HL-60 (cell line): Measurements from ENCODE around the gene SDHA.
"Not testable (repeated sequence)": the region's sequence is repeated elsewhere in the genome, so short reads cannot be mapped to it uniquely, and the experiment has no call there.

Experiments
- DNase-seq, 2 experiments: peaks; one replicate each; pipeline ENCODE4 v3.0.0-alpha.2; 2010 to 2020; ENCODE audit warnings: low read depth in 1 of 2, low spot score in 1 of 2
- H3K27ac ChIP-seq: fragments of 250-450 bp; sonication (Bioruptor Pico); replicated peaks from 2 replicates; pipeline ENCODE4 v1.5.1; 2020; ENCODE audit warnings: mild to moderate bottlenecking, moderate library complexity
- H3K27me3 ChIP-seq: fragments of 250-450 bp; sonication (Bioruptor Pico); 2 replicates; pipeline ENCODE4 v1.5.1; 2021; ENCODE audit warnings: mild to moderate bottlenecking, moderate library complexity; ENCODE audit not compliant: insufficient read depth, poor library complexity, severe bottlenecking
- H3K4me3 ChIP-seq: replicated peaks from 2 replicates; pipeline ENCODE4 v1.5.1; 2011; ENCODE audit warnings: mild to moderate bottlenecking, control low read depth, low read length; ENCODE audit not compliant: insufficient read depth
- GABPA ChIP-seq: IDR thresholded peaks from 2 replicates; pipeline ENCODE4 v1.6.1; 2012; ENCODE audit warnings: low read depth
- POLR2AphosphoS5 ChIP-seq: IDR thresholded peaks from 2 replicates; pipeline ENCODE4 v1.6.1; 2012; ENCODE audit warnings: low read depth
- SPI1 ChIP-seq: IDR thresholded peaks from 2 replicates; pipeline ENCODE4 v1.6.1; 2012; ENCODE audit warnings: low read depth, mild to moderate bottlenecking, borderline replicate concordance
- TF ChIP-seq, protein P1 (sequence below): IDR thresholded peaks from one replicate; pipeline ENCODE4 v1.5.1; 2011; ENCODE audit warnings: low read length, control low read depth, inconsistent platforms; ENCODE audit not compliant: insufficient read depth
- TF ChIP-seq, protein P2 (sequence below): IDR thresholded peaks from 2 replicates; pipeline ENCODE4 v1.6.1; 2012; ENCODE audit warnings: low read depth; ENCODE audit not compliant: insufficient replicate concordance

The SDHA gene

DNA sequence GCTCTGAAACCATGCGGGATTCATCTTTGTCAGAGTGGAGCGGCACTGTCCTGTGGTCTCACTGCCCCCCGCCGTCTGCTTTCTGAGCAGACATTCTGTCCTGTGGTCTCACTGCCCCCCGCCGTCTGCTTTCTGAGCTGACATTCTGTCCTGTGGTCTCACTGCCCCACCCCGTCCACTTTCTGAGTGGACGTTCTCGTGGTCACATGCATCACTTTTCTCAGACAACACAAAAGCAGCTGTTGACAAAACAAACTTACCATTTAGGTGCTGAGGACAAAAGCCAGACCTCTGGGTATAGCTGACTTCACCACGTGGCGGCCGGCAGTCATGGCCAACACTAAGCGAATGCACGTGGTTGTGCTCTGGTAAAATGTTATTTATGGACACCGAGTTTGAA is 24.0 kb upstream of the SDHA start:
- Histone ChIP-seq H3K4me3 (no peak overlapping the region), H3K27me3 (no peaks in the 10 kb centered on the region), H3K27ac (no peak overlapping the region)
- TF ChIP-seq POLR2AphosphoS5: no peak
- no peak for DNase-seq

DNA sequence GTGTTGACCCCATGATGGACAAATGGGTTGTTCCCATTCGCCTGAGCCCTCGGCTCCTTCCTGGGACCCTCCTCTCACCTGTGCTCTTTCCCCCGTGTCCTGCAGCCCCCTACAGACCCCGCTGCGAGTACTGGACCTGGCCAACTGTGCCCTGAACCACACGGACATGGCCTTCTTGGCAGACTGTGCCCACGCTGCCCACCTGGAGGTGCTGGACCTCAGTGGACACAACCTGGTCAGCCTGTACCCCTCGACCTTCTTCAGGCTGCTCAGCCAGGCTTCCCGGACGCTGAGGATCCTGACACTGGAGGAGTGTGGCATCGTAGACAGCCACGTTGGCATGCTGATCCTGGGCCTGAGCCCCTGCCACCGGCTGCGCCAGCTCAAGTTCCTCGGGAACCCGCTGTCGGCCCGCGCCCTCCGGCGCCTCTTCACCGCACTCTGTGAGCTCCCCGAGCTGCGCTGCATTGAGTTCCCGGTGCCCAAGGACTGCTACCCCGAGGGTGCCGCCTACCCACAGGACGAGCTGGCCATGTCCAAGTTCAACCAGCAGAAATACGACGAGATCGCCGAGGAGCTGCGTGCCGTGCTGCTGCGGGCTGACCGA is 23.4 kb upstream of the SDHA start:
- DNase-seq: no peak
- H3K27me3 ChIP-seq: no peaks in the 10 kb centered on the region
- TF ChIP-seq SPI1: no peak
- no peak for TF ChIP-seq GABPA
- TF ChIP-seq, protein P1, sequence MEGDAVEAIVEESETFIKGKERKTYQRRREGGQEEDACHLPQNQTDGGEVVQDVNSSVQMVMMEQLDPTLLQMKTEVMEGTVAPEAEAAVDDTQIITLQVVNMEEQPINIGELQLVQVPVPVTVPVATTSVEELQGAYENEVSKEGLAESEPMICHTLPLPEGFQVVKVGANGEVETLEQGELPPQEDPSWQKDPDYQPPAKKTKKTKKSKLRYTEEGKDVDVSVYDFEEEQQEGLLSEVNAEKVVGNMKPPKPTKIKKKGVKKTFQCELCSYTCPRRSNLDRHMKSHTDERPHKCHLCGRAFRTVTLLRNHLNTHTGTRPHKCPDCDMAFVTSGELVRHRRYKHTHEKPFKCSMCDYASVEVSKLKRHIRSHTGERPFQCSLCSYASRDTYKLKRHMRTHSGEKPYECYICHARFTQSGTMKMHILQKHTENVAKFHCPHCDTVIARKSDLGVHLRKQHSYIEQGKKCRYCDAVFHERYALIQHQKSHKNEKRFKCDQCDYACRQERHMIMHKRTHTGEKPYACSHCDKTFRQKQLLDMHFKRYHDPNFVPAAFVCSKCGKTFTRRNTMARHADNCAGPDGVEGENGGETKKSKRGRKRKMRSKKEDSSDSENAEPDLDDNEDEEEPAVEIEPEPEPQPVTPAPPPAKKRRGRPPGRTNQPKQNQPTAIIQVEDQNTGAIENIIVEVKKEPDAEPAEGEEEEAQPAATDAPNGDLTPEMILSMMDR: no peak
- TF ChIP-seq, protein P2, sequence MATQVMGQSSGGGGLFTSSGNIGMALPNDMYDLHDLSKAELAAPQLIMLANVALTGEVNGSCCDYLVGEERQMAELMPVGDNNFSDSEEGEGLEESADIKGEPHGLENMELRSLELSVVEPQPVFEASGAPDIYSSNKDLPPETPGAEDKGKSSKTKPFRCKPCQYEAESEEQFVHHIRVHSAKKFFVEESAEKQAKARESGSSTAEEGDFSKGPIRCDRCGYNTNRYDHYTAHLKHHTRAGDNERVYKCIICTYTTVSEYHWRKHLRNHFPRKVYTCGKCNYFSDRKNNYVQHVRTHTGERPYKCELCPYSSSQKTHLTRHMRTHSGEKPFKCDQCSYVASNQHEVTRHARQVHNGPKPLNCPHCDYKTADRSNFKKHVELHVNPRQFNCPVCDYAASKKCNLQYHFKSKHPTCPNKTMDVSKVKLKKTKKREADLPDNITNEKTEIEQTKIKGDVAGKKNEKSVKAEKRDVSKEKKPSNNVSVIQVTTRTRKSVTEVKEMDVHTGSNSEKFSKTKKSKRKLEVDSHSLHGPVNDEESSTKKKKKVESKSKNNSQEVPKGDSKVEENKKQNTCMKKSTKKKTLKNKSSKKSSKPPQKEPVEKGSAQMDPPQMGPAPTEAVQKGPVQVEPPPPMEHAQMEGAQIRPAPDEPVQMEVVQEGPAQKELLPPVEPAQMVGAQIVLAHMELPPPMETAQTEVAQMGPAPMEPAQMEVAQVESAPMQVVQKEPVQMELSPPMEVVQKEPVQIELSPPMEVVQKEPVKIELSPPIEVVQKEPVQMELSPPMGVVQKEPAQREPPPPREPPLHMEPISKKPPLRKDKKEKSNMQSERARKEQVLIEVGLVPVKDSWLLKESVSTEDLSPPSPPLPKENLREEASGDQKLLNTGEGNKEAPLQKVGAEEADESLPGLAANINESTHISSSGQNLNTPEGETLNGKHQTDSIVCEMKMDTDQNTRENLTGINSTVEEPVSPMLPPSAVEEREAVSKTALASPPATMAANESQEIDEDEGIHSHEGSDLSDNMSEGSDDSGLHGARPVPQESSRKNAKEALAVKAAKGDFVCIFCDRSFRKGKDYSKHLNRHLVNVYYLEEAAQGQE: no peak
- no peak for TF ChIP-seq POLR2AphosphoS5

DNA sequence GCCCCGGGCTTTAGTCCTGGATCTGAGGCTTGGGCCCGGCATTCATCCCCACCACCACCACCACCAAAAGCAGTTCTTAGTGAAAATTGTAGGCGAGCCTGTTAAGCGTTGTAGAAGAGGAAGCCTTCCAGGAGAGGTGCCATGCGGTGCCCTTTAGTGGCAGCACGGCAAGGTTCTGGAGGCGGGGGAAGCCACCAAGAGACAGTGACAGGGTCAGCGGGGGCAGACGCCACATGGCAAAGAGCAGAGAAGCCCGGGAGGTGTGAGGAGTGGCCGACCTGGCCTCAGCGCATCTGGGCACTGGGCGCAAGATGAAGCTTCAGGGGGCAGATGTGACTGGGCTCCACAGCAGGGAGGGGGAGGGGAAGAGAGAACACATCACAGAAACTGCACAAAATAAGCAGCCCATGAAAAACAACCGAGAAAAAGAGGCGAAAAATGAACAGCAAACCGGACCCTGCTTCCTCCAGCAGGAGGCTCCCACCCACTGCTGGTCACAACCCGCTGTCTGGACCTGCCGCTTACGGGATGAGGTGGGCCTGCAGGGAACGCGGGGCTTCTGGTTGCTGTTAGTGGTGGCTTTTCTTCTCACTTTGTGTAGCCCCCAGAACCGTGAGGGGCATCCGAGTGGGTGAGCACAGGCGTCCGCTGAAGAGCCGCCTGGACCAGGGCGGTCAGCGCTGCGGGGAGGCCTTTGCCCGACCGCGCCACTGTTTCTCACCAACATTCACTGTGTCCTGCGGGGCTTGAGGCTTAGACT is 22.5 kb upstream of the SDHA start:
- Histone ChIP-seq H3K27me3 (no peaks in the 10 kb centered on the region), H3K27ac (no peak overlapping the region), H3K4me3 (no peak overlapping the region)
- TF ChIP-seq POLR2AphosphoS5: no peak
- no peak for TF ChIP-seq GABPA
- no peak for TF ChIP-seq SPI1
- TF ChIP-seq, protein P2: no peak
- TF ChIP-seq, protein P1: no peak
- no peak for DNase-seq

More for the DNA sequence above, 23.4 kb upstream of the SDHA start:
- Histone ChIP-seq H3K4me3 (no peak overlapping the region), H3K27ac (no peak overlapping the region)

DNA sequence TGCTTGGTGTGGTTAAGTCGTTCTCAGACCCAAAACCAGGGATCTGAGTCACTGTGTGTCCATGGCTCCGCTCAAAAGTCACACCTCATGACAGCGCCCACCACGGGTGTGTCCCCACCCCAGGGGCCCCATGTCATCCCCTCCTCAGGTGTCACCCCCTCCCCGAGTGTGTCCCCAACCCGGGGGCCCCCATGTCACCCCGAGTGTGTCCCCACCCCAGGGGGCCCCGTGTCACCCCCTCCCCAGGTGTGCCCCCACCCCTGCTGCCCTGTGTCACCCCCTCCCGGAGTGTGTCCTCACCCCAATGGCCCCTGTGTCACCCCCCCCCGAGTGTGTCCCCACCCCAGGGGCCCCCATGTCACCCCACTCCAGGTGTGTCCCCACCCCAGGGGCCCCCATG is 21.8 kb upstream of the SDHA start:
- TF ChIP-seq, protein P2: no peak
- no peak for TF ChIP-seq POLR2AphosphoS5
- no peak for TF ChIP-seq GABPA
- TF ChIP-seq, protein P1: no peak
- TF ChIP-seq SPI1: no peak

DNA sequence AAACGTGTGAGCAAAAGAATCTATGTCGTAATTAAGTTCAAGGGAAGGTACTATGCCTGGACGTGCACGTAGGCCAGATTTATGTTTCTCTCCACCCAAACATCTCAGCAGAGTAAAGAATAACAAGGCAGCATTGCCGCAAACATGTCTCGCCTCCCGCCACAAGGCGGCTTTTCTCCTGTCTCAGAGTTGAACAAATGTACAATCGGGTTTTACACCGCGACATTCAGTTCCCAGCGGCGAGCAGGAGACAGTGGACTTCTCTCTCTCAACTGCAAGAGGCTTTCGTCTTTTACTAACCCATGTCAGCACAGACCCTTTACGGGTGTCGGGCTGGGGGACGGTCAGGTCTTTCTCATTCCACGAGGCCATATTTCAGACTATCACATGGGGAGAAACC is 21.1 kb upstream of the SDHA start:
- not testable (repeated sequence) for H3K27me3 ChIP-seq, DNase-seq, H3K27ac ChIP-seq, H3K4me3 ChIP-seq

More for the DNA sequence above, 21.8 kb upstream of the SDHA start:
- no peak overlapping the region for H3K4me3 ChIP-seq
- no peak overlapping the region for H3K27ac ChIP-seq
- no peaks in the 10 kb centered on the region for H3K27me3 ChIP-seq
- no peak for DNase-seq
